ENCODE data around the gene MAN1A1.

Gene MAN1A1

DNA sequence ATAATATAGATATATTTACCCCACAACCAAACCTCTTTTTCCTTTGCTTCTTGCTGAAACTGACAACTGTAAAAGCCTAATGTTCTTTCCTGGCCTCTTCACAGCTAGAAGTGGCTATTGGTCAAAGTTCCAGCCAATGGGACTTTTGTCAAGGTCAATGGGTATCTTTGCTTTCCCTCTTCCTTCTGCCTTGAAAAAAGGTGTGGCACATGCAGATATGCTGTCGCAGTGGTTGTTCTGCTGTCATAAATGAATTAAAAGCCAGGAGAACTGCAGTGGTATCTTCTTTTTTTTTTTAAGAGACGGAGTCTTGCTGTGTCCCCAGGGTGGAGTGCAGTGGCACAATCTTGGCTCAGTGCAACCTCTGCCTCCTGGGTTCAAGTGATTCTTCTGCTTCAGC, 29.9 kb downstream of the MAN1A1 start:
- DNase-seq (ENCODE audit: extremely low read depth, low read depth), result no peak
- no peak for TF ChIP-seq CTCF (IDR thresholded peaks at IDR 0.05; ENCODE audit: low read depth, low read length)

- TF ChIP-seq CTCF (IDR thresholded peaks at IDR 0.05; ENCODE audit: low read depth, low read length), result no peak
- no peak for DNase-seq (ENCODE audit: extremely low read depth, low read depth)
Measured at GRCh38 chr6:119318730-119319129, 30.8 kb downstream of the MAN1A1 start.

DNA sequence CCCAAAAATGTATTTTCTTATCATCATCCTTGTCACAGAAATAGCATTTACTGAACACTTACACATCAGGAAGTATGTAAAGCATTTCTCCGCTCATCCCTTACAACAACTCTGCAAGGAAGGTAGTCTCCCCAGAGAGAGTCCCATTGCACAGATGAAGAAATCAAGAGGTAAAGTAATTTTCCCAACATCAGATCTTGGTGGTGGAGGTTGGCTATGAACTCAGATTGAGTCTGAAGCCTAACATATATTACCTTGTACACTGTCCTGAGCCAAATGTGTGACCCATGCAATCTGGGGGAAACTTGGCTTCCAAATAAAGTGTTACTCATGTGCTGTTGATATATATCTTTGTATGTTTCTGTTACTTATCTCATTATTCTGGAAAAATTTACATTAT, 31.4 kb downstream of the MAN1A1 start:
- TF ChIP-seq CTCF (IDR thresholded peaks at IDR 0.05; ENCODE audit: low read depth, low read length), result no peak

DNA sequence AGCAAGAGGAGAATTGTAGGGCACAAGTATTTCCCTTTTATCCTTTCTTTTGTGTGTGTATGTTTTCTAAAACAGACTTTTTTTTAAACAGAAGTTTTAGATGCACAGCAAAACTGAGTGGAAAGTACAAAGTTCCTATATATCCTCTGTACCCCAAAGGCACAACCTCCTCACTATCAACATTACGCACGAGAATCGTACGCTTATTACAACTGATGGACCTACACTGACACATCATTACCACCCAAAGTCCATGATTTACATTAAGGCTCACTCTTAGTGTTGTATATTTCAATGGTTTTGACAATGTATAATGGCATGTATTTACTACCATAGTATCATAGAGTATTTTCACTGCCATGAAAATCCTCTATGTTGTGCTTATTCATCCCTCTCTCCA, 32.6 kb downstream of the MAN1A1 start:
- TF ChIP-seq CTCF (IDR thresholded peaks at IDR 0.05; ENCODE audit: low read depth, low read length), result no peak
- DNase-seq (ENCODE audit: extremely low read depth, low read depth), result no peak

More for the DNA sequence above, 31.4 kb downstream of the MAN1A1 start:
- no peak for DNase-seq (ENCODE audit: extremely low read depth, low read depth)

DNA sequence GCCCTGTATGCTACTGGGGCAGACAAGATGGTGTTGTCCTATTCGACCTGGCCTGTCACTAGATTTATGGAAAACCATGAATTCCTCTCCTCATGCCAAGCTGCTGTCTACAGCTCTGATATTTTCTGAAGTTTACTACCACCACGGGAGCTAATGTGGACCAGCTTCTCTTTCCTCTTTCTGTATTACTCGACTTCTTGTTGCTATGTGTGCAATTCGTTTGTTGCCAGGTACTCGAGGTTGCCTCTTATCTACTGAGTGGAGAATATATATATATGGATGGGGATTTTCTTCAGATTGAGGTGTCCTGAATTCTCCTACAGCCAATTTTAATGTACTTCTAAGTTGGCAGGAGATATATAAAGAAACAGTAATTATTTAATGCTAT, 34.7 kb downstream of the MAN1A1 start:
- no peak for DNase-seq (ENCODE audit: extremely low read depth, low read depth)
- TF ChIP-seq CTCF (IDR thresholded peaks at IDR 0.05; ENCODE audit: low read depth, low read length), result no peak

DNA sequence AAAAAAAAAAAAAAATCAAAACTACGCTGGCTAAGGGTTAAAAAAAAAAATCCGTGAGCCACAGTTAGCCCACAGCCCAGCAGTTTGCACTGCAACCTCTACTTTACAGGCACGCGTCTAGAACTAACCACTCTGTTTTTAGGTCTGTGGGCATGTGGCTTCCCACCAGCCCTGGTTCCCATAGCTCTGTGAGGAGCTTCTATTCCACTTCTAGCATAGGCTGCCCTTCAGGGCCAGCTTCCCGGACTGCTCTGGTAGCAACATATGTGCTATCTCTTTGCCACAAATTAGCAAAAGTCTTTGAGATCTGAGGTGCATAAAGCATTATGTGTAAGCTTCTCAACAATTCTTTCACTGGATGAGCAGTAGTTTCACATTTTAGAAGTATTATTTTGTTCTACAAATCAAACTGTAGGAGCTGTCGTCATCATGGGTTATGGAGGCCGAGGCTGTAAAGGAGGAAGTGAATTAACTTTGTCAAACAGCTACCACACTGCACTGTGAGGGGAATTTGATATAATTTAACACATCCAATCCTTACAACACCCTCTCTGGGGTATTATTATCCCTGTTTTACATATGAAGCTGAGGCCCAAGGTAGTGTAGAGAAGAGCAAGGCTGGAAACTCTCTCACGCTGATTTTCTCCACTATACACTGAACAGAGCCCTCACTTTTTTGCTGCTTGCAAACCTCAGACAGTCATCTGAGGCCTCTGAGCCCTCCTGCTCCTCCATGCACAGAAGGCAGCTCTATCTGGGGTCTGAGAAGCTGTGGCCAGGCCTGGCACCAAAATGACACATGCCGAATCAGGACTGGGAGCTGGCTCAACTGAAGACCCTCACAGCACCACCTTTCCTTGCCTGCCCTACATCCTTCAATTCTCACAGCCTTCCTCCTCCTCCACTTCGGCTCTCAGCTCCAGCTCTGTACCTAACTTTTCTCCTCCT, 35.4 kb downstream of the MAN1A1 start:
- no peak for DNase-seq (ENCODE audit: extremely low read depth, low read depth)
- no peak for TF ChIP-seq CTCF (IDR thresholded peaks at IDR 0.05; ENCODE audit: low read depth, low read length)

DNA sequence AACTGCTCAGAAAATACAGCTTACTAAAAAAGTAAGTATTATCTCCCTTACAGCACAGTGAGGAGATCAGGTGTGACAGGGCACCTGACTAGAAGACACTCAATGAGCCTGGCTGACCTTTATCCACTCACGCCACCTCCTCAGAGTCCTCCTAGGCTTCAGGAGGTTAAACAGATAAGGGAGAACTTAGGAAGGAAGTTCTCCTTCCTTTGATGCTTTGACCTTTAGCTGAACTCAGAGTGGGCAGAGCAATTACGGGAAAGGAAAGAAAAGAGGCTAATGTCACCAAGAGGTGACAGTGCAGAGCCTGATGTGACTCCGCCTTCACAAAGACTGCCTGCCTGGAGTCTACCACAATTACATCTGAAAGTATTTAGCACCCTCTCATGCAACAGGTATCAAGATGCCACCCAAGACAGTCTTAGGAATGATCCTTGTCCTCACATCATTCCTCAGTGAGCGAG, 36.7 kb downstream of the MAN1A1 start:
- DNase-seq (ENCODE audit: extremely low read depth, low read depth), result no peak
- TF ChIP-seq CTCF (IDR thresholded peaks at IDR 0.05; ENCODE audit: low read depth, low read length), result no peak
